Astrocyte (in vitro differentiated cells and primary cell): ENCODE measurements around the gene CADM1. TPM values are rescaled to one million over a fixed set of nuclear protein-coding genes. Genes with fewer than 3 reads are reported as not detected.

ENCODE experiments used
- DNase-seq: peaks from one replicate; pipeline ENCODE4 v3.0.0-alpha.2; 2010; ENCODE audit warnings: low read depth
- FAIRE-seq: peaks from 2 replicates; lab custom pipeline; 2011; peaks lifted over from hg19 to GRCh38; lab: Jason Lieb, UNC
- H2AFZ ChIP-seq: 2 replicates; pipeline ENCODE4 v1.6.0; 2012; ENCODE audit warnings: low read depth, low read length, inconsistent platforms
- H3K27ac ChIP-seq: 2 replicates; pipeline ENCODE4 v1.5.1; 2011; ENCODE audit warnings: low read depth, low read length, inconsistent platforms
- H3K27me3 ChIP-seq: 2 replicates; pipeline ENCODE4 v1.6.0; 2011; ENCODE audit warnings: low read length, inconsistent platforms; ENCODE audit not compliant: insufficient read depth
- H3K36me3 ChIP-seq: 2 replicates; pipeline ENCODE4 v1.5.1; 2011; ENCODE audit warnings: low read length, inconsistent platforms; ENCODE audit not compliant: insufficient read depth
- H3K4me1 ChIP-seq: 2 replicates; pipeline ENCODE4 v1.5.1; 2011; ENCODE audit warnings: low read length, inconsistent platforms; ENCODE audit not compliant: insufficient read depth
- H3K4me2 ChIP-seq: 2 replicates; pipeline ENCODE4 v1.6.0; 2012; ENCODE audit warnings: low read length, inconsistent platforms
- H3K4me3 ChIP-seq: 2 replicates; pipeline ENCODE4 v1.5.1; 2011; ENCODE audit warnings: low read depth, mild to moderate bottlenecking, low read length, inconsistent platforms; ENCODE audit not compliant: insufficient read depth
- H3K79me2 ChIP-seq: 2 replicates; pipeline ENCODE4 v1.6.0; 2012; ENCODE audit warnings: mild to moderate bottlenecking, low read length, inconsistent platforms; ENCODE audit not compliant: insufficient read depth
- H3K9ac ChIP-seq: 2 replicates; pipeline ENCODE4 v1.6.0; 2012; ENCODE audit warnings: mild to moderate bottlenecking, low read length, inconsistent platforms
- H3K9me3 ChIP-seq: 2 replicates; pipeline ENCODE4 v1.5.1; 2012; ENCODE audit warnings: low read depth, mild to moderate bottlenecking, low read length, inconsistent platforms; ENCODE audit not compliant: insufficient read depth
- H4K20me1 ChIP-seq: 2 replicates; pipeline ENCODE4 v1.6.0; 2012; ENCODE audit warnings: low read length, inconsistent platforms; ENCODE audit not compliant: insufficient read depth
- H3K27ac Mint-ChIP-seq: one replicate; pipeline ENCODE4 v1.8.0; 2021; ENCODE audit warnings: mild to moderate bottlenecking, mixed read lengths; ENCODE audit not compliant: unreplicated experiment
- H3K27me3 Mint-ChIP-seq: one replicate; pipeline ENCODE4 v1.8.0; 2021; ENCODE audit warnings: low read depth, mixed read lengths; ENCODE audit not compliant: unreplicated experiment
- H3K36me3 Mint-ChIP-seq: one replicate; pipeline ENCODE4 v1.8.0; 2021; ENCODE audit warnings: low read depth, mixed read lengths; ENCODE audit not compliant: unreplicated experiment
- H3K4me1 Mint-ChIP-seq: one replicate; pipeline ENCODE4 v1.8.0; 2021; ENCODE audit warnings: low read depth, mixed read lengths; ENCODE audit not compliant: unreplicated experiment
- H3K4me3 Mint-ChIP-seq: one replicate; pipeline ENCODE4 v1.8.0; 2021; ENCODE audit warnings: mild to moderate bottlenecking, moderate library complexity, mixed read lengths; ENCODE audit not compliant: unreplicated experiment
- H3K9me3 Mint-ChIP-seq: one replicate; pipeline ENCODE4 v1.8.0; 2021; ENCODE audit warnings: mild to moderate bottlenecking, mixed read lengths; ENCODE audit not compliant: unreplicated experiment
- CTCF ChIP-seq: IDR thresholded peaks from 2 replicates; pipeline ENCODE4 v1.5.1; 2011; ENCODE audit warnings: low read depth, mild to moderate bottlenecking, inconsistent platforms, low read length, moderate library complexity; ENCODE audit not compliant: insufficient read depth
- EZH2 ChIP-seq: IDR thresholded peaks from 2 replicates; pipeline ENCODE4 v1.6.1; 2012; ENCODE audit warnings: mild to moderate bottlenecking, low read length, inconsistent platforms; ENCODE audit not compliant: insufficient read depth
- total RNA-seq: library from RNA; stranded (reverse); gene quantifications from 2 replicates; pipeline ENCODE4 v1.2.1, GENCODE V29; 2021

CADM1 gene
- total RNA-seq, 1 donor from 2014 or later: 414 TPM

DNA sequence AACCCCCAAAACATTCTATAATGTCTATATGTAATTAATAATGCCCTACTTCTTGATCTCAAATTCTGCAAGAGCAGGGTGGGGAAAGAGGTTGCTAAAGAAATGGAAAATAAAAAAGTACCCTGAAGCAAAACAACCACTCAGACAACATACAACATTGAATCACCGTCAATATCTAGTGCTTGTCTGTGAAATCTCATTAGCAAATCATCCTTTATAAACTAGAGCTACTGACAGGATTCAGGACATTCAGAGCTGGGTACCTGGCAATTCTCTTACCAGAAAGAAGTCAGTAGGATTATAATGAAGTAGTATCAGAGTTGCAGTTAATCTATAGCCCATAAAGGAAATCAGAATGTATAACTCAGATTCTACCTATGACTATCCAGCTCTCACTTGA, 143.2 kb downstream of the CADM1 start:
- H3K27me3 Mint-ChIP-seq: no peaks in the 10 kb centered on the region
- no peaks in the 10 kb centered on the region for H3K79me2 ChIP-seq
- H3K9ac ChIP-seq: no peak overlapping the region
- peaks cover 29% of the 10 kb centered on the region for H3K4me1 Mint-ChIP-seq
- TF ChIP-seq EZH2 (no peak), CTCF (no peak)
- no peaks in the 10 kb centered on the region for H4K20me1 ChIP-seq
- H3K27ac ChIP-seq: no peak overlapping the region
- FAIRE-seq (no peak), DNase-seq (no peak)
- H3K4me3 Mint-ChIP-seq: no peak overlapping the region
- H3K4me1 ChIP-seq: no peaks in the 10 kb centered on the region
- no peak overlapping the region for H2AFZ ChIP-seq
- H3K4me3 ChIP-seq: no peak overlapping the region
- no peaks in the 10 kb centered on the region for H3K9me3 Mint-ChIP-seq
- no peak overlapping the region for H3K27ac Mint-ChIP-seq
- H3K36me3 Mint-ChIP-seq: peaks cover 6% of the 10 kb centered on the region
- H3K36me3 ChIP-seq: no peaks in the 10 kb centered on the region
- no peak overlapping the region for H3K4me2 ChIP-seq
- no peaks in the 10 kb centered on the region for H3K9me3 ChIP-seq
- H3K27me3 ChIP-seq: no peaks in the 10 kb centered on the region

GRCh38 chr11:115360186-115360824, 143.9 kb downstream of the CADM1 start:
- Histone ChIP-seq H2AFZ (no peak overlapping the region), H3K4me1 (no peaks in the 10 kb centered on the region), H3K4me3 (no peak overlapping the region), H3K36me3 (no peaks in the 10 kb centered on the region), H3K27ac (no peak overlapping the region), H4K20me1 (no peaks in the 10 kb centered on the region), H3K9me3 (no peaks in the 10 kb centered on the region), H3K9ac (no peak overlapping the region), H3K79me2 (no peaks in the 10 kb centered on the region), H3K4me2 (no peak overlapping the region), H3K27me3 (no peaks in the 10 kb centered on the region)
- no peaks in the 10 kb centered on the region for H3K9me3 Mint-ChIP-seq
- peaks cover 27% of the 10 kb centered on the region for H3K4me1 Mint-ChIP-seq
- DNase-seq (peak; percentile 48), FAIRE-seq (no peak)
- peaks cover 6% of the 10 kb centered on the region for H3K36me3 Mint-ChIP-seq
- H3K27me3 Mint-ChIP-seq: no peaks in the 10 kb centered on the region
- H3K27ac Mint-ChIP-seq: peak overlapping the region; percentile 44
- TF ChIP-seq EZH2: no peak
- TF ChIP-seq CTCF: peak; percentile 19
- peak overlapping the region; percentile 12 for H3K4me3 Mint-ChIP-seq

- H2AFZ ChIP-seq: no peak overlapping the region
- FAIRE-seq (no peak), DNase-seq (no peak)
- no peaks in the 10 kb centered on the region for H3K79me2 ChIP-seq
- Mint-ChIP-seq H3K4me1 (peaks cover 23% of the 10 kb centered on the region), H3K27ac (no peak overlapping the region), H3K9me3 (no peaks in the 10 kb centered on the region), H3K4me3 (no peak overlapping the region), H3K36me3 (peaks cover 7% of the 10 kb centered on the region), H3K27me3 (no peaks in the 10 kb centered on the region)
- H3K4me2 ChIP-seq: no peak overlapping the region
- H3K4me3 ChIP-seq: no peak overlapping the region
- TF ChIP-seq CTCF (no peak), EZH2 (no peak)
- H3K9me3 ChIP-seq: no peaks in the 10 kb centered on the region
- no peak overlapping the region for H3K27ac ChIP-seq
- H4K20me1 ChIP-seq: peaks cover 7% of the 10 kb centered on the region
- H3K4me1 ChIP-seq: no peaks in the 10 kb centered on the region
- no peak overlapping the region for H3K9ac ChIP-seq
- H3K36me3 ChIP-seq: no peaks in the 10 kb centered on the region
- H3K27me3 ChIP-seq: no peaks in the 10 kb centered on the region
Observed at GRCh38 chr11:115357066-115357465, 147.1 kb downstream of the CADM1 start.
